HCT116 (cell line): ENCODE results near the gene SEC61A2. TPM values are rescaled to one million over a fixed set of nuclear protein-coding genes. Genes with fewer than 3 reads are reported as not detected.

Experiments used
- ATAC-seq: fragments of 200-7000 bp; cut with Tn5 transposase; 2 replicates; pipeline ENCODE4 v1.9.1; 2020; ENCODE audit warnings: mild to moderate bottlenecking, moderate library complexity
- BruUV-seq: library from RNA; stranded (reverse); fragments of 400-500 nt; replicated peaks from 2 replicates; lab custom pipeline; 2021; lab: Mats Ljungman, UMichigan
- CTCF ChIA-PET: fragments of 300-600 bp; sonication (Branson Sonifier 250); formaldehyde crosslinking; loops from one replicate; lab custom pipeline; 2021; ENCODE audit warnings: antibody characterized with exemption; lab: Charles Lee
- POLR2A ChIA-PET: fragments of 300-600, 350-600 bp; sonication (Branson Sonifier 250); formaldehyde crosslinking; loops from one replicate; lab custom pipeline; 2021; ENCODE audit warnings: antibody characterized with exemption; lab: Charles Lee
- RAD21 ChIA-PET, 2 experiments: fragments of 300-600 bp; sonication (Branson Sonifier 250); formaldehyde crosslinking; loops; one replicate each; lab custom pipeline; 2023; ENCODE audit warnings: low total read pairs in 2 of 2; ENCODE audit not compliant: uncharacterized antibody in 2 of 2, unreplicated experiment in 2 of 2, low non-redundant PET in 1 of 2; lab: Charles Lee
- DNase-seq: peaks from one replicate; pipeline ENCODE4 v3.0.0-alpha.2; 2010; ENCODE audit warnings: low read depth, low spot score
- H2AFZ ChIP-seq: fragments of 200-600 bp; shearing (Covaris generic), sonication (generic); 2 replicates; pipeline ENCODE4 v1.6.1; 2017; ENCODE audit warnings: low read depth, mixed run types, mixed read lengths, antibody characterized with exemption, low read length; ENCODE audit not compliant: poor library complexity, severe bottlenecking
- H3K27ac ChIP-seq: 2 replicates; pipeline ENCODE4 v1.5.1; 2012; ENCODE audit warnings: low read depth, low read length
- H3K27me3 ChIP-seq: fragments of 200-600 bp; sonication (generic); 2 replicates; pipeline ENCODE4 v1.6.1; 2016; ENCODE audit warnings: mixed run types, low read length, mixed read lengths; ENCODE audit not compliant: insufficient read depth
- H3K36me3 ChIP-seq, 2 experiments: fragments of 200-500 bp in 1 of 2; fragments of 200-600 bp in 1 of 2; sonication (Bioruptor generic) in 1 of 2; sonication (generic) in 1 of 2; 2 replicates each; pipeline versions ENCODE4 v1.5.1 to v1.6.1; 2014 to 2016; ENCODE audit warnings: low read length in 2 of 2, inconsistent platforms in 1 of 2, mixed read lengths in 1 of 2, mixed run types in 1 of 2; ENCODE audit not compliant: insufficient read depth in 2 of 2, control insufficient read depth in 1 of 2
- H3K4me1 ChIP-seq, 2 experiments: fragments of 200-600 bp in 1 of 2; sonication (generic) in 1 of 2; 2 replicates each; pipeline versions ENCODE4 v1.5.1 to v1.6.1; 2012 to 2017; ENCODE audit warnings: low read length in 2 of 2, inconsistent platforms in 1 of 2, mild to moderate bottlenecking in 1 of 2, mixed read lengths in 1 of 2, mixed run types in 1 of 2, moderate library complexity in 1 of 2; ENCODE audit not compliant: insufficient read depth in 2 of 2, control insufficient read depth in 1 of 2
- H3K4me2 ChIP-seq: fragments of 200-600 bp; sonication (generic); 2 replicates; pipeline ENCODE4 v1.6.1; 2017; ENCODE audit warnings: mixed run types, low read length, mixed read lengths
- H3K4me3 ChIP-seq, 2 experiments: fragments of 200-600 bp in 1 of 2; sonication (generic) in 1 of 2; replicated peaks in 1 of 2; 2 replicates each; pipeline ENCODE4 v1.5.1; 2011 to 2016; ENCODE audit warnings: low read length in 2 of 2, control low read depth in 1 of 2, low read depth in 1 of 2, mild to moderate bottlenecking in 1 of 2, mixed read lengths in 1 of 2, mixed run types in 1 of 2
- H3K79me2 ChIP-seq: fragments of 200-600 bp; sonication (generic); 2 replicates; pipeline ENCODE4 v1.6.1; 2017; ENCODE audit warnings: mild to moderate bottlenecking, mixed run types, low read length, moderate library complexity, mixed read lengths; ENCODE audit not compliant: insufficient read depth
- H3K9ac ChIP-seq: fragments of 200-600 bp; sonication (generic); 2 replicates; pipeline ENCODE4 v1.6.1; 2016; ENCODE audit warnings: low read length, mixed read lengths
- H3K9me2 ChIP-seq: fragments of 200-600 bp; sonication (generic), shearing (Covaris generic); 2 replicates; pipeline ENCODE4 v1.6.1; 2017; ENCODE audit warnings: mixed run types, mild to moderate bottlenecking, moderate library complexity; ENCODE audit not compliant: insufficient read depth
- H3K9me3 ChIP-seq, 2 experiments: fragments of 200-500 bp in 1 of 2; fragments of 200-600 bp in 1 of 2; sonication (Bioruptor generic) in 1 of 2; sonication (generic) in 1 of 2; 2 replicates each; pipeline ENCODE4 v1.6.1; 2014 to 2017; ENCODE audit warnings: low read length in 2 of 2, mixed read lengths in 2 of 2, inconsistent platforms in 1 of 2, low read depth in 1 of 2, mild to moderate bottlenecking in 1 of 2, mixed run types in 1 of 2, moderate library complexity in 1 of 2; ENCODE audit not compliant: control insufficient read depth in 1 of 2, insufficient read depth in 1 of 2
- H4K20me1 ChIP-seq: fragments of 200-600 bp; sonication (generic), shearing (Covaris generic); 2 replicates; pipeline ENCODE4 v1.6.1; 2017; ENCODE audit warnings: mixed run types, mild to moderate bottlenecking, moderate library complexity; ENCODE audit not compliant: insufficient read depth
- ATF3 ChIP-seq: IDR thresholded peaks from 2 replicates; pipeline ENCODE4 v1.6.1; 2012
- CBX3 ChIP-seq: IDR thresholded peaks from 2 replicates; pipeline ENCODE4 v1.6.1; 2012; ENCODE audit warnings: low read depth
- CEBPB ChIP-seq: IDR thresholded peaks from 2 replicates; pipeline ENCODE4 v1.6.1; 2012; ENCODE audit warnings: low read depth
- EGR1 ChIP-seq: IDR thresholded peaks from 2 replicates; pipeline ENCODE4 v1.6.1; 2012; ENCODE audit warnings: low read depth
- EZH2phosphoT487 ChIP-seq: fragments of 200-600 bp; IDR thresholded peaks from 2 replicates; pipeline ENCODE4 v1.6.1; 2018; ENCODE audit warnings: antibody characterized with exemption, borderline replicate concordance
- FOSL1 ChIP-seq: IDR thresholded peaks from 2 replicates; pipeline ENCODE4 v1.6.1; 2012; ENCODE audit warnings: low read depth
- JUND ChIP-seq: IDR thresholded peaks from 2 replicates; pipeline ENCODE4 v1.6.1; 2012
- POLR2AphosphoS5 ChIP-seq: IDR thresholded peaks from 2 replicates; pipeline ENCODE4 v1.6.1; 2011; ENCODE audit warnings: mild to moderate bottlenecking, low read depth, low read length, moderate library complexity
- RAD21 ChIP-seq: IDR thresholded peaks from 2 replicates; pipeline ENCODE4 v1.6.1; 2012; ENCODE audit warnings: low read depth, mild to moderate bottlenecking
- REST ChIP-seq: IDR thresholded peaks from 2 replicates; pipeline ENCODE4 v1.6.1; 2012; ENCODE audit warnings: low read depth
- SP1 ChIP-seq: IDR thresholded peaks from 2 replicates; pipeline ENCODE4 v1.6.1; 2012; ENCODE audit warnings: low read depth
- SRF ChIP-seq: IDR thresholded peaks from 2 replicates; pipeline ENCODE4 v1.6.1; 2012; ENCODE audit warnings: low read depth
- YY1 ChIP-seq: IDR thresholded peaks from 2 replicates; pipeline ENCODE4 v1.6.1; 2011; ENCODE audit warnings: low read length, low read depth, moderate library complexity, mild to moderate bottlenecking; ENCODE audit not compliant: insufficient replicate concordance; ENCODE audit errors: extremely low read depth
- ZNF274 ChIP-seq: fragments of 200-500 bp; sonication (Bioruptor generic); IDR thresholded peaks from 2 replicates; pipeline ENCODE4 v1.6.1; 2014; ENCODE audit warnings: mild to moderate bottlenecking, low read depth, low read length, inconsistent platforms
- intact Hi-C: fragments of 100-400 bp; cut with micrococcal nuclease; formaldehyde crosslinking; loops from 2 replicates; pipeline ENCODE4 v1.10.0; 2022
- total RNA-seq: library from RNA; stranded (reverse); gene quantifications from one replicate; pipeline ENCODE4 v1.2.1, GENCODE V29; 2021; ENCODE audit not compliant: unreplicated experiment

Gene SEC61A2
- total RNA-seq, 1 experiment from 2014 or later: 10.0 TPM

- no peaks in the 10 kb centered on the region for H3K79me2 ChIP-seq
- H3K9me2 ChIP-seq: no peaks in the 10 kb centered on the region
- intact Hi-C loops: no loop called here
- ATAC-seq (no peak), DNase-seq (no peak)
- no TSS peak for BruUV-seq
- H3K4me3 ChIP-seq: no peak overlapping the region
- no peaks in the 10 kb centered on the region for H3K9me3 ChIP-seq
- no peak overlapping the region for H3K27ac ChIP-seq
- H3K9ac ChIP-seq: no peak overlapping the region
- H2AFZ ChIP-seq: no peak overlapping the region
- no peaks in the 10 kb centered on the region for H4K20me1 ChIP-seq
- H3K4me2 ChIP-seq: no peak overlapping the region
- CTCF ChIA-PET: no interaction called here
- RAD21 ChIA-PET: no interaction called here
- H3K36me3 ChIP-seq: peaks cover 0 to 7% of the 10 kb centered on the region in 2 experiments; a peak in 2 of 4 replicates
- POLR2A ChIA-PET: no interaction called here
- peaks cover 5 to 9% of the 10 kb centered on the region in 2 experiments; a peak in 3 of 4 replicates for H3K4me1 ChIP-seq
- TF ChIP-seq CBX3 (no peak), ZNF274 (no peak), REST (no peak), JUND (no peak), EZH2phosphoT487 (no peak)
- H3K27me3 ChIP-seq: no peaks in the 10 kb centered on the region
These were observed 30.5 kb upstream of the SEC61A2 start for GRCh38 chr10:12098966-12099365.

GRCh38 chr10:12103802-12104201, 25.7 kb upstream of the SEC61A2 start:
- no peak for ATAC-seq
- ChIA-PET POLR2A (no interaction called here), RAD21 (no interaction called here)
- no peak for TF ChIP-seq JUND
- no peak for TF ChIP-seq RAD21
- no peak for TF ChIP-seq CEBPB
- TF ChIP-seq ATF3: no peak
- no peak for TF ChIP-seq FOSL1
- TF ChIP-seq SP1: no peak
- TF ChIP-seq EGR1: no peak
- TF ChIP-seq SRF: no peak
- TF ChIP-seq YY1: no peak
- no peak for TF ChIP-seq ZNF274
- no peak for TF ChIP-seq REST
- no peak for TF ChIP-seq EZH2phosphoT487
- no peak for TF ChIP-seq POLR2AphosphoS5

More at GRCh38 chr10:12103802-12104201, 25.7 kb upstream of the SEC61A2 start:
- Histone ChIP-seq H3K4me3 (no peak overlapping the region), H3K27ac (no peak overlapping the region), H2AFZ (no peak overlapping the region), H4K20me1 (no peaks in the 10 kb centered on the region), H3K27me3 (no peaks in the 10 kb centered on the region), H3K79me2 (no peaks in the 10 kb centered on the region), H3K9me3 (no peaks in the 10 kb centered on the region), H3K4me1 (no peaks in the 10 kb centered on the region), H3K36me3 (peaks cover 0 to 7% of the 10 kb centered on the region in 2 experiments; a peak in 3 of 4 replicates), H3K4me2 (no peak overlapping the region), H3K9ac (no peak overlapping the region), H3K9me2 (no peaks in the 10 kb centered on the region)
- BruUV-seq: no TSS peak
- CTCF ChIA-PET: no interaction called here
- no peak for DNase-seq
- intact Hi-C loops: no loop called here
